Measurements from ENCODE around the gene AGBL1.

The AGBL1 gene

DNA sequence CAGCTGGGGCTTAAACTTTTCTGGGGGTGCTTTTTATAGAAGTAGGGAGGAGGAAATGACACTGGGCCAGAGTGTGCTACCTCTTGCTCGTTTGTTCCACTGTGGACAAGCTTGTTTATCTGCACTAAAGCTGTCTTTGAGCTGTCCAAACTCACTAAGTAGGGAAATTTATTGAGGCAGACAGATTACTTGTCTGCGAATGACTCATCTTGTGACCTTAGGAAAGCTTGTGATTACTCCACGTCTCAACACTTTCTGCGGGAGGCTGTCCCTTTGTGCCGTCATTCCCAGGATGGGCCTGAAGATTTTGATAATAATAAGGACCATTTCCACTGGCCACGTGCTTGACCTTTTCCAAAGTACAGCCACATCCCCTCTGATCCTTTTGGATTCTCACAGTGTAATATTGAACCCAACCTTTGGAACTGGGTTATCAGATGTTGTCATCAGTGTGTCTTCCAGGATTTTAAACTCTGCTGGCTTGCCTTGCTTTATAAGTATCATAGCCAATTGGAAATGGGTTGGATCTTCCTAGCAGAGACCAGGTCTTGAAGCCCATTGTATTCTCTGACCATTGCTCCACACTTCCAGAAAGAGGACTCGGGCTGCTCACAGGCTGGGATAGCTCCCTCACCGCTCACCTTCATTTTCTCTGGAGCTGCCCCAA lies 84.7 kb downstream of the AGBL1 start:
- Histone ChIP-seq H4K91ac (ENCODE audit: low read depth, low read length, poor library complexity) (no peak overlapping the region), H3K18ac (ENCODE audit: low read length) (no peak overlapping the region), H3K27ac (replicated peaks; ENCODE audit: low read length) (no peak overlapping the region), H2BK15ac (ENCODE audit: low read length) (no peak overlapping the region), H3K23ac (ENCODE audit: low read depth, low read length, poor library complexity) (no peak overlapping the region), H2AFZ (ENCODE audit: low read length) (no peak overlapping the region), H2BK5ac (ENCODE audit: low read length) (no peak overlapping the region), H3K79me1 (ENCODE audit: low read depth, low read length) (no peaks in the 10 kb centered on the region), H3K36me3 (replicated peaks in 1 of 2; ENCODE audit: control insufficient read depth in 2 of 2, insufficient read depth in 2 of 2, low read length in 2 of 2) (no peaks in the 10 kb centered on the region), H2BK12ac (ENCODE audit: low read length) (no peak overlapping the region), H3K9ac (ENCODE audit: low read depth, low read length, poor library complexity) (no peak overlapping the region), H3K4me1 (ENCODE audit: control insufficient read depth in 2 of 2, insufficient read depth in 1 of 2, low read depth in 1 of 2, low read length in 2 of 2) (peaks cover 0 to 8% of the 10 kb centered on the region in 2 donors), H3K14ac (ENCODE audit: low read length) (no peak overlapping the region), H2BK120ac (ENCODE audit: low read depth, low read length) (no peak overlapping the region), H3K27me3 (ENCODE audit: control insufficient read depth in 3 of 3, insufficient read depth in 3 of 3, low read depth in 1 of 3, low read length in 3 of 3) (no peaks in the 10 kb centered on the region), H3K4me3 (ENCODE audit: low read length in 2 of 2) (no peak overlapping the region), H3K9me3 (replicated peaks in 1 of 2; ENCODE audit: control insufficient read depth in 2 of 2, insufficient read depth in 1 of 2, low read depth in 1 of 2, low read length in 2 of 2) (no peaks in the 10 kb centered on the region), H3K4me2 (ENCODE audit: insufficient read depth, low read length, poor library complexity, severe bottlenecking) (no peak overlapping the region), H4K8ac (ENCODE audit: low read depth, low read length) (no peak overlapping the region), H2AK5ac (ENCODE audit: low read depth, low read length) (no peak overlapping the region), H3K4ac (ENCODE audit: low read length) (no peak overlapping the region)
- WGBS, 2 donors (ENCODE audit: extremely low coverage in 2 of 2, insufficient read length in 2 of 2, insufficient replicate concordance in 1 of 2), result no CpG with 5 or more reads among the region's 8 CpGs
- no peak for DNase-seq (ENCODE audit: low spot score)

DNA sequence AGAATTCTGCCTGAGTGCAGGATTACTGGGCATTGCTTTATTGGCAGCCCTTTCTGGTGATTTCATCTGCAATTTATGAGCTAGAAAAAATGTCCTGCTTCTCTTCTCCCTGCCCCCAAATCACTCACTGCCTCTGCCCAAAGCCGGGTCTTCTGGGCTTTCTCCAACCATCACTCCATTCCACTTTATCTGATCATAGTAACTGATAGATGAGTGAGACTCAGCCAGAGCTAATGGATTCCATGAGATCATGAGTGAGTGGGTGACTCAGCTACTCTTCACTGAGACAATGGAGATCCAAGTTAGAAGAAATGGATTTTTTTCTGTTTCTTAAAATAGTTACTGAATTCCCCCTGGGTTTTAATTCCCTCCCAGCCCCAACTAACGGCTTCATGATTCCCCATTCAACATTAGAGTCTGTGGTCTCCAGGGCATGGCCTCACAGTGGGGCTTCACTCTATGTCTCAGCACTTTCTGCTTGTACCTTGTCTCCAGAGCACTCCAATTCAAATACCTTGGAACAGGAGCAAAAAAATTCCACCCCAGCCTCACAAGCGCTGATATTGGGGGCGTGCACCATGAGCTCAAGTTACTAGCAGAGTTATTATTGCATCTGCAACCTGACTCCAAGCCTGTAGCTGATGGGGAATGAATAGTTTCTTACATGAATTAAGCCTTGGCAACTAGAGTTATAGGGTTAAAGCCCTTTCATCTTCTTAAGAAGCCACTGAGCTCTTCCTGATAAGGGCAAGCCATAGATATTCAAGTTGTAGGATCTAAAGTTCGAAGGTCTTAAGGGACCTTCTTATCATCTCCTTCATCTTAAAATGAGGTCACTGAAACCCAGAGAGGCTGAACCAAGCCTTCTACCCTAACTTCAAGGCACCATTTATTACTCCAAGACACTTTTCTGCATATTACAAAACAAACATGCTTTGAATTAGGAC lies 85.9 kb downstream of the AGBL1 start:
- H3K36me3 ChIP-seq (replicated peaks in 1 of 2; ENCODE audit: control insufficient read depth in 2 of 2, insufficient read depth in 2 of 2, low read length in 2 of 2), result no peaks in the 10 kb centered on the region
- no peak overlapping the region for H3K18ac ChIP-seq (ENCODE audit: low read length)
- no peak overlapping the region for H3K4ac ChIP-seq (ENCODE audit: low read length)
- H3K4me2 ChIP-seq (ENCODE audit: insufficient read depth, low read length, poor library complexity, severe bottlenecking), result no peak overlapping the region
- H3K14ac ChIP-seq (ENCODE audit: low read length), result no peak overlapping the region
- no peak overlapping the region for H3K27ac ChIP-seq (replicated peaks; ENCODE audit: low read length)
- H3K23ac ChIP-seq (ENCODE audit: low read depth, low read length, poor library complexity), result no peak overlapping the region
- H2BK5ac ChIP-seq (ENCODE audit: low read length), result no peak overlapping the region
- H3K4me1 ChIP-seq (ENCODE audit: control insufficient read depth in 2 of 2, insufficient read depth in 1 of 2, low read depth in 1 of 2, low read length in 2 of 2), result peaks cover 0 to 8% of the 10 kb centered on the region in 2 donors
- H2BK15ac ChIP-seq (ENCODE audit: low read length), result no peak overlapping the region
- H4K91ac ChIP-seq (ENCODE audit: low read depth, low read length, poor library complexity), result no peak overlapping the region
- H2AFZ ChIP-seq (ENCODE audit: low read length), result no peak overlapping the region
- no peak overlapping the region for H3K4me3 ChIP-seq (ENCODE audit: low read length in 2 of 2)
- H2AK5ac ChIP-seq (ENCODE audit: low read depth, low read length), result no peak overlapping the region
- H4K8ac ChIP-seq (ENCODE audit: low read depth, low read length), result no peak overlapping the region
- no peak overlapping the region for H2BK12ac ChIP-seq (ENCODE audit: low read length)
- WGBS, 2 donors (ENCODE audit: extremely low coverage in 2 of 2, insufficient read length in 2 of 2, insufficient replicate concordance in 1 of 2), result no CpG with 5 or more reads among the region's 5 CpGs
- no peak for DNase-seq (ENCODE audit: low spot score)
- H3K27me3 ChIP-seq (ENCODE audit: control insufficient read depth in 3 of 3, insufficient read depth in 3 of 3, low read depth in 1 of 3, low read length in 3 of 3), result no peaks in the 10 kb centered on the region
- H3K79me1 ChIP-seq (ENCODE audit: low read depth, low read length), result no peaks in the 10 kb centered on the region
- no peak overlapping the region for H3K9ac ChIP-seq (ENCODE audit: low read depth, low read length, poor library complexity)
- H2BK120ac ChIP-seq (ENCODE audit: low read depth, low read length), result no peak overlapping the region
- no peaks in the 10 kb centered on the region for H3K9me3 ChIP-seq (replicated peaks in 1 of 2; ENCODE audit: control insufficient read depth in 2 of 2, insufficient read depth in 1 of 2, low read depth in 1 of 2, low read length in 2 of 2)

DNA sequence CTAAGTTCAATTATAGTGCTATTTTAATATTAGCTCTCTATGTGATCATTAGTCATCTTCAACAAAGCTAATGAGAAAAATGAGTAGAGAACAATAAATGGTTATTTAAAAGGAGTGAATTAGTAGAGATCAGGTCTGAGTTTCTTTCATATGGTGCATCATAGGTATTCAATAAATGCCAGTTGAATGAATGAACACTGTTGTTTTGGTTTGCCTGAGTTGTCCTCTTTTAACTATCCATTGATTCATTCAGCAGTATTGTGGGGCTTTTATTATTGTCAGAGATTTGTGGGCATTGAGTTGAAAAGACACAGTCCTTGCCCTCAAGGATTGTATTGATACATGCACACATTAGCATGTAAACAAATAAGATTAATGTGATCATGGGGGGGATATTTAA lies 88.2 kb downstream of the AGBL1 start:
- no peak overlapping the region for H3K23ac ChIP-seq (ENCODE audit: low read depth, low read length, poor library complexity)
- H2BK120ac ChIP-seq (ENCODE audit: low read depth, low read length), result no peak overlapping the region
- no peak overlapping the region for H3K27ac ChIP-seq (replicated peaks; ENCODE audit: low read length)
- H3K9me3 ChIP-seq (replicated peaks in 1 of 2; ENCODE audit: control insufficient read depth in 2 of 2, insufficient read depth in 1 of 2, low read depth in 1 of 2, low read length in 2 of 2), result no peaks in the 10 kb centered on the region
- H3K79me1 ChIP-seq (ENCODE audit: low read depth, low read length), result no peaks in the 10 kb centered on the region
- H3K4me1 ChIP-seq (ENCODE audit: control insufficient read depth in 2 of 2, insufficient read depth in 1 of 2, low read depth in 1 of 2, low read length in 2 of 2), result peaks cover 0 to 8% of the 10 kb centered on the region in 2 donors
- H2AFZ ChIP-seq (ENCODE audit: low read length), result no peak overlapping the region
- no peak overlapping the region for H2BK12ac ChIP-seq (ENCODE audit: low read length)
- H3K9ac ChIP-seq (ENCODE audit: low read depth, low read length, poor library complexity), result no peak overlapping the region
- no peak overlapping the region for H3K14ac ChIP-seq (ENCODE audit: low read length)
- H3K18ac ChIP-seq (ENCODE audit: low read length), result no peak overlapping the region
- H3K27me3 ChIP-seq (ENCODE audit: control insufficient read depth in 3 of 3, insufficient read depth in 3 of 3, low read depth in 1 of 3, low read length in 3 of 3), result no peaks in the 10 kb centered on the region
- no peak overlapping the region for H2AK5ac ChIP-seq (ENCODE audit: low read depth, low read length)
- no peaks in the 10 kb centered on the region for H3K36me3 ChIP-seq (replicated peaks in 1 of 2; ENCODE audit: control insufficient read depth in 2 of 2, insufficient read depth in 2 of 2, low read length in 2 of 2)
- H2BK5ac ChIP-seq (ENCODE audit: low read length), result no peak overlapping the region
- H3K4ac ChIP-seq (ENCODE audit: low read length), result no peak overlapping the region
- DNase-seq (ENCODE audit: low spot score), result no peak
- H3K4me2 ChIP-seq (ENCODE audit: insufficient read depth, low read length, poor library complexity, severe bottlenecking), result no peak overlapping the region
- no peak overlapping the region for H3K4me3 ChIP-seq (ENCODE audit: low read length in 2 of 2)
- no peak overlapping the region for H2BK15ac ChIP-seq (ENCODE audit: low read length)
- no peak overlapping the region for H4K91ac ChIP-seq (ENCODE audit: low read depth, low read length, poor library complexity)
- no peak overlapping the region for H4K8ac ChIP-seq (ENCODE audit: low read depth, low read length)

DNA sequence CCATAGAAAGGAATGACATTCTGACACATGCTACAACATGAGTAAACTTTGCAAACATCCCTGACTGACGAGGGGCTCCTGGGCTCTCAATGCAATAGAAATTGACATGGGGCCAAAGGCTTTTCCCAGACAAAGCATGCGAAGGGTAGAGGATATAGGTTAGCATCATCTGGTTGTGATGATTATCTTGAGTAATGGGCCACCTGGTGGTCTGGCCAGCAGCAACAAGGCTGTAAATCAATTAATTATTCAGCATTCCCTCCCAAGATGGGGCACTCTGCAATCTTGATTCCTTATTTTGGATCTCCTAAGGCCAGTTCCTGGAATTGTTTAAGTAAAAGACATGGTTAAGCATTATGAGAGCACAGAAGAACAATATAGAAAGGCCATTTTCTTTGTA lies 99.2 kb downstream of the AGBL1 start:
- H3K23ac ChIP-seq (ENCODE audit: low read depth, low read length, poor library complexity), result no peak overlapping the region
- H2BK120ac ChIP-seq (ENCODE audit: low read depth, low read length), result no peak overlapping the region
- no peaks in the 10 kb centered on the region for H3K4me1 ChIP-seq (ENCODE audit: control insufficient read depth in 2 of 2, insufficient read depth in 1 of 2, low read depth in 1 of 2, low read length in 2 of 2)
- no peak overlapping the region for H3K4me3 ChIP-seq (ENCODE audit: low read length in 2 of 2)
- H4K8ac ChIP-seq (ENCODE audit: low read depth, low read length), result no peak overlapping the region
- no peak for DNase-seq (ENCODE audit: low spot score)
- H3K9me3 ChIP-seq (replicated peaks in 1 of 2; ENCODE audit: control insufficient read depth in 2 of 2, insufficient read depth in 1 of 2, low read depth in 1 of 2, low read length in 2 of 2), result no peaks in the 10 kb centered on the region
- no peak overlapping the region for H2AFZ ChIP-seq (ENCODE audit: low read length)
- no peak overlapping the region for H3K9ac ChIP-seq (ENCODE audit: low read depth, low read length, poor library complexity)
- no peak overlapping the region for H4K91ac ChIP-seq (ENCODE audit: low read depth, low read length, poor library complexity)
- no peaks in the 10 kb centered on the region for H3K27me3 ChIP-seq (ENCODE audit: control insufficient read depth in 3 of 3, insufficient read depth in 3 of 3, low read depth in 1 of 3, low read length in 3 of 3)
- no peak overlapping the region for H2BK12ac ChIP-seq (ENCODE audit: low read length)
- WGBS, 2 donors (ENCODE audit: extremely low coverage in 2 of 2, insufficient read length in 2 of 2, insufficient replicate concordance in 1 of 2), result no CpG with 5 or more reads among the region's 2 CpGs
- H3K18ac ChIP-seq (ENCODE audit: low read length), result no peak overlapping the region
- no peak overlapping the region for H3K4me2 ChIP-seq (ENCODE audit: insufficient read depth, low read length, poor library complexity, severe bottlenecking)
- H2BK5ac ChIP-seq (ENCODE audit: low read length), result no peak overlapping the region
- no peak overlapping the region for H3K27ac ChIP-seq (replicated peaks; ENCODE audit: low read length)
- H2AK5ac ChIP-seq (ENCODE audit: low read depth, low read length), result no peak overlapping the region
- H3K4ac ChIP-seq (ENCODE audit: low read length), result no peak overlapping the region
- H3K36me3 ChIP-seq (replicated peaks in 1 of 2; ENCODE audit: control insufficient read depth in 2 of 2, insufficient read depth in 2 of 2, low read length in 2 of 2), result no peaks in the 10 kb centered on the region
- H3K14ac ChIP-seq (ENCODE audit: low read length), result no peak overlapping the region
- no peak overlapping the region for H2BK15ac ChIP-seq (ENCODE audit: low read length)
- H3K79me1 ChIP-seq (ENCODE audit: low read depth, low read length), result no peaks in the 10 kb centered on the region
